Upper lobe of left lung (tissue), 4 donors: ENCODE results near the gene TTC28.

Experiments used
- CTCF ChIP-seq, 6 experiments: fragments of 450-650 bp in 4 of 6; fragments of 200-600 bp in 2 of 6; sonication (generic) in 2 of 6; IDR thresholded peaks; one replicate each; pipeline ENCODE4 v1.5.1; 2016 to 2019; ENCODE audit warnings: antibody characterized with exemption in 6 of 6
- POLR2A ChIP-seq, 4 donors: fragments of 450-650 bp; IDR thresholded peaks; one replicate each; pipeline ENCODE4 v1.5.1; 2016 to 2017; ENCODE audit warnings: antibody characterized with exemption in 4 of 4, mild to moderate bottlenecking in 2 of 4
- POLR2AphosphoS5 ChIP-seq, 2 donors: sonication (generic); formaldehyde crosslinking; IDR thresholded peaks; one replicate each; pipeline ENCODE4 v1.5.1; 2017; ENCODE audit warnings: antibody characterized with exemption in 2 of 2

- TF ChIP-seq POLR2AphosphoS5 (IDR thresholded peaks at IDR 0.05) (no peak), POLR2A (IDR thresholded peaks at IDR 0.05) (no peak), CTCF (IDR thresholded peaks at IDR 0.05) (no peak)
These were observed 111.5 kb downstream of the TTC28 start for GRCh38 chr22:28568099-28568498.
